PC-9 (cell line): Measurements from ENCODE around the gene DOCK1. TPM values are rescaled to one million over a fixed set of nuclear protein-coding genes. Genes with fewer than 3 reads are reported as not detected.
"Not testable (repeated sequence)": the region's sequence is repeated elsewhere in the genome, so short reads cannot be mapped to it uniquely, and the experiment has no call there.

Source experiments
- BruUV-seq: library from RNA; stranded (reverse); fragments of 400-500 nt; replicated peaks from 2 replicates; lab custom pipeline; 2021; lab: Mats Ljungman, UMichigan
- CTCF ChIA-PET: fragments of 300-600 bp; sonication (Branson Sonifier 250); formaldehyde crosslinking; loops from one replicate; lab custom pipeline; 2022; ENCODE audit warnings: antibody characterized with exemption; lab: Charles Lee
- POLR2A ChIA-PET: fragments of 300-600 bp; sonication (Branson Sonifier 250); formaldehyde crosslinking; loops from one replicate; lab custom pipeline; 2022; ENCODE audit warnings: antibody characterized with exemption; ENCODE audit not compliant: unreplicated experiment; lab: Charles Lee
- DNase-seq, 2 experiments: peaks; one replicate each; pipeline versions ENCODE4 v3.0.0 to v3.0.0-alpha.2; 2015 to 2022; ENCODE audit warnings: mixed read lengths in 1 of 2
- H2AFZ ChIP-seq: fragments of 200-600 bp; sonication (generic); 2 replicates; pipeline ENCODE4 v1.8.1; 2017; ENCODE audit warnings: antibody characterized with exemption
- H3F3A ChIP-seq: fragments of 200-600 bp; sonication (generic); 2 replicates; pipeline ENCODE4 v1.8.1; 2017; ENCODE audit warnings: antibody characterized with exemption, mild to moderate bottlenecking, low read depth; ENCODE audit not compliant: insufficient read depth
- H3K27ac ChIP-seq: fragments of 200-600 bp; sonication (generic); 2 replicates; pipeline ENCODE4 v1.6.1; 2016; ENCODE audit warnings: mixed run types
- H3K27me3 ChIP-seq: fragments of 200-600 bp; sonication (generic); 2 replicates; pipeline ENCODE4 v1.6.1; 2016; ENCODE audit warnings: low read depth, mixed run types; ENCODE audit not compliant: insufficient read depth
- H3K36me3 ChIP-seq: fragments of 200-600 bp; sonication (generic); 2 replicates; pipeline ENCODE4 v1.6.1; 2016; ENCODE audit warnings: low read depth, mixed run types
- H3K4me1 ChIP-seq: fragments of 200-600 bp; sonication (generic); replicated peaks from 2 replicates; pipeline ENCODE4 v1.6.1; 2016; ENCODE audit warnings: mixed run types; ENCODE audit not compliant: insufficient read depth
- H3K4me2 ChIP-seq: fragments of 200-600 bp; sonication (generic); 2 replicates; pipeline ENCODE4 v1.6.1; 2017; ENCODE audit warnings: mixed run types
- H3K4me3 ChIP-seq: fragments of 200-600 bp; sonication (generic); 2 replicates; pipeline ENCODE4 v1.6.1; 2016; ENCODE audit warnings: mixed run types
- H3K79me2 ChIP-seq: fragments of 200-600 bp; sonication (generic); 2 replicates; pipeline ENCODE4 v1.6.1; 2017; ENCODE audit warnings: low read depth, mixed run types
- H3K9me2 ChIP-seq: fragments of 200-600 bp; sonication (generic); 2 replicates; pipeline ENCODE4 v1.8.1; 2017; ENCODE audit warnings: mild to moderate bottlenecking; ENCODE audit not compliant: insufficient read depth
- H3K9me3 ChIP-seq: fragments of 200-600 bp; sonication (generic); 2 replicates; pipeline ENCODE4 v1.8.1; 2016; ENCODE audit warnings: low read depth; ENCODE audit not compliant: insufficient read depth
- H4K20me1 ChIP-seq: fragments of 200-600 bp; sonication (generic); 2 replicates; pipeline ENCODE4 v1.8.1; 2017; ENCODE audit not compliant: insufficient read depth
- CTCF ChIP-seq: fragments of 200-600 bp; sonication (generic); conservative IDR thresholded peaks from 2 replicates; pipeline ENCODE4 v1.6.1; 2017; ENCODE audit warnings: mixed run types, antibody characterized with exemption, mild to moderate bottlenecking, moderate library complexity
- EZH2 ChIP-seq: fragments of 200-600 bp; sonication (generic); IDR thresholded peaks from 2 replicates; pipeline ENCODE4 v1.8.0; 2017; ENCODE audit warnings: antibody characterized with exemption, low read depth
- intact Hi-C: fragments of 100-400 bp; cut with micrococcal nuclease; formaldehyde crosslinking; loops from one replicate; pipeline ENCODE4 v1.10.0; 2022; ENCODE audit not compliant: unreplicated experiment
- total RNA-seq: library from RNA; stranded (reverse); gene quantifications from 2 replicates; pipeline ENCODE4 v1.2.3, GENCODE V29; 2021

Gene DOCK1
- total RNA-seq, 1 experiment from 2014 or later = 24.8 TPM

- Histone ChIP-seq H3F3A (no peaks in the 10 kb centered on the region), H3K27ac (no peak overlapping the region), H3K79me2 (no peaks in the 10 kb centered on the region), H3K9me3 (no peaks in the 10 kb centered on the region), H3K4me2 (no peak overlapping the region), H4K20me1 (no peaks in the 10 kb centered on the region), H3K4me1 (no peaks in the 10 kb centered on the region), H3K9me2 (no peaks in the 10 kb centered on the region), H3K36me3 (no peaks in the 10 kb centered on the region), H3K27me3 (no peaks in the 10 kb centered on the region), H2AFZ (no peak overlapping the region), H3K4me3 (no peak overlapping the region)
- intact Hi-C loops = no loop called here
- DNase-seq = no peak
- CTCF ChIA-PET = no interaction called here
- POLR2A ChIA-PET = no interaction called here
- no TSS peak for BruUV-seq
- TF ChIP-seq CTCF = no peak
- no peak for TF ChIP-seq EZH2
These were observed 15.8 kb upstream of the DOCK1 start for GRCh38 chr10:126889421-126889820.

GRCh38 chr10:126890797-126891196 lies 14.4 kb upstream of the DOCK1 start:
- H3K9me3 ChIP-seq, DNase-seq, H4K20me1 ChIP-seq, H3F3A ChIP-seq, H3K27ac ChIP-seq, H3K4me3 ChIP-seq, BruUV-seq, POLR2A ChIA-PET, H3K36me3 ChIP-seq, H2AFZ ChIP-seq, H3K4me2 ChIP-seq, H3K4me1 ChIP-seq, CTCF ChIA-PET, H3K9me2 ChIP-seq, H3K27me3 ChIP-seq, H3K79me2 ChIP-seq, intact Hi-C loops: not testable (repeated sequence)

GRCh38 chr10:126892226-126893175 lies 12.7 kb upstream of the DOCK1 start:
- POLR2A ChIA-PET = no interaction called here
- no peak overlapping the region for H2AFZ ChIP-seq

More at GRCh38 chr10:126892226-126893175, 12.7 kb upstream of the DOCK1 start:
- DNase-seq = no peak
- no peak for TF ChIP-seq EZH2
- TF ChIP-seq CTCF = no peak
- Histone ChIP-seq H3K79me2 (no peaks in the 10 kb centered on the region), H3K9me2 (no peaks in the 10 kb centered on the region), H3K4me1 (no peaks in the 10 kb centered on the region), H3K4me2 (no peak overlapping the region), H3K27me3 (no peaks in the 10 kb centered on the region), H3K36me3 (no peaks in the 10 kb centered on the region), H4K20me1 (no peaks in the 10 kb centered on the region), H3K9me3 (no peaks in the 10 kb centered on the region), H3F3A (no peaks in the 10 kb centered on the region), H3K4me3 (no peak overlapping the region), H3K27ac (no peak overlapping the region)
- intact Hi-C loops = no loop called here
- CTCF ChIA-PET = no interaction called here
- no TSS peak for BruUV-seq
